PC-3 (cell line): Measurements from ENCODE around the gene CRNKL1.

Experiments used
- EZH2 ChIP-seq: fragments of 300-600 bp; sonication (generic); IDR thresholded peaks from one replicate; pipeline ENCODE4 v1.6.1; 2017; ENCODE audit warnings: antibody characterized with exemption, mild to moderate bottlenecking, low read length; ENCODE audit not compliant: unreplicated experiment
- TF ChIP-seq, protein P1 (sequence below): fragments of 300-600 bp; sonication (generic); conservative IDR thresholded peaks from 2 replicates; pipeline ENCODE4 v1.5.1; 2017; ENCODE audit warnings: antibody characterized with exemption, low read depth, mild to moderate bottlenecking, low read length

DNA sequence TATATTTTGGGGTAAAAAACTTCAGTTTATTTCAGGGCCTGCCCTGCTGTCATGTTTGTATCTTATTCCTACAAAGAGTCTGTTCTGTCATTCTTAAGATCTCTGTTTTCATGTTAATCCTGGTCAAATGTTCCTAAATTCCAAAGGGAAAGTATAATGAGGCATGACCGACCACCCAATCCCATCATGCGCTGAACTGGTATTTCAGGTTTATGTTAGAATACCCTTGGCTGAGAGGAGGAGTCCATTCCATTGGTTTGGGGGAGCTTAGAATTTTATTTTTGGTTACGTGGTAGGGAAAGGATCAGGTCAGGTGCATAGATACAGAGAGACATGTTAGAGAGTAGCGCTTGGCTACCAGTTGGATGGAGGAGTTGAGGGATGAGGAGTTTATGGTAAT, 25.8 kb upstream of the CRNKL1 start:
- TF ChIP-seq, protein P1, sequence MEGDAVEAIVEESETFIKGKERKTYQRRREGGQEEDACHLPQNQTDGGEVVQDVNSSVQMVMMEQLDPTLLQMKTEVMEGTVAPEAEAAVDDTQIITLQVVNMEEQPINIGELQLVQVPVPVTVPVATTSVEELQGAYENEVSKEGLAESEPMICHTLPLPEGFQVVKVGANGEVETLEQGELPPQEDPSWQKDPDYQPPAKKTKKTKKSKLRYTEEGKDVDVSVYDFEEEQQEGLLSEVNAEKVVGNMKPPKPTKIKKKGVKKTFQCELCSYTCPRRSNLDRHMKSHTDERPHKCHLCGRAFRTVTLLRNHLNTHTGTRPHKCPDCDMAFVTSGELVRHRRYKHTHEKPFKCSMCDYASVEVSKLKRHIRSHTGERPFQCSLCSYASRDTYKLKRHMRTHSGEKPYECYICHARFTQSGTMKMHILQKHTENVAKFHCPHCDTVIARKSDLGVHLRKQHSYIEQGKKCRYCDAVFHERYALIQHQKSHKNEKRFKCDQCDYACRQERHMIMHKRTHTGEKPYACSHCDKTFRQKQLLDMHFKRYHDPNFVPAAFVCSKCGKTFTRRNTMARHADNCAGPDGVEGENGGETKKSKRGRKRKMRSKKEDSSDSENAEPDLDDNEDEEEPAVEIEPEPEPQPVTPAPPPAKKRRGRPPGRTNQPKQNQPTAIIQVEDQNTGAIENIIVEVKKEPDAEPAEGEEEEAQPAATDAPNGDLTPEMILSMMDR = no peak
- TF ChIP-seq EZH2 = no peak
